Osteocyte (in vitro differentiated cells): ENCODE results near the gene EPHB1. TPM values are rescaled to one million over a fixed set of nuclear protein-coding genes. Genes with fewer than 3 reads are reported as not detected.

Experiments
- DNase-seq: peaks from one replicate; pipeline ENCODE4 v3.0.0; 2021; ENCODE audit warnings: mixed read lengths; ENCODE audit not compliant: unreplicated experiment; ENCODE audit errors: extremely low spot score
- H3K27ac Mint-ChIP-seq: one replicate; pipeline ENCODE4 v1.8.0; 2021; ENCODE audit warnings: mild to moderate bottlenecking, mixed read lengths; ENCODE audit not compliant: unreplicated experiment
- H3K27me3 Mint-ChIP-seq: one replicate; pipeline ENCODE4 v1.8.0; 2021; ENCODE audit warnings: mixed read lengths; ENCODE audit not compliant: unreplicated experiment
- H3K36me3 Mint-ChIP-seq: one replicate; pipeline ENCODE4 v1.8.0; 2021; ENCODE audit warnings: mixed read lengths; ENCODE audit not compliant: unreplicated experiment
- H3K4me1 Mint-ChIP-seq: one replicate; pipeline ENCODE4 v1.8.0; 2021; ENCODE audit warnings: mixed read lengths; ENCODE audit not compliant: unreplicated experiment
- H3K4me3 Mint-ChIP-seq: one replicate; pipeline ENCODE4 v1.8.0; 2021; ENCODE audit warnings: mild to moderate bottlenecking, moderate library complexity, mixed read lengths; ENCODE audit not compliant: unreplicated experiment
- H3K9me3 Mint-ChIP-seq: one replicate; pipeline ENCODE4 v1.8.0; 2021; ENCODE audit warnings: mixed read lengths; ENCODE audit not compliant: unreplicated experiment
- total RNA-seq: library from RNA; stranded (reverse); gene quantifications from 2 replicates; pipeline ENCODE4 v1.2.1, GENCODE V29; 2021
- TF ChIP-seq, protein P1 (sequence below): fragments of 200-600 bp; sonication (generic); IDR thresholded peaks from 2 replicates; pipeline ENCODE4 v1.5.0; 2021; ENCODE audit warnings: antibody characterized with exemption, mild to moderate bottlenecking, moderate library complexity

The EPHB1 gene
- total RNA-seq, 1 donor from 2014 or later: 0.75 TPM

DNA sequence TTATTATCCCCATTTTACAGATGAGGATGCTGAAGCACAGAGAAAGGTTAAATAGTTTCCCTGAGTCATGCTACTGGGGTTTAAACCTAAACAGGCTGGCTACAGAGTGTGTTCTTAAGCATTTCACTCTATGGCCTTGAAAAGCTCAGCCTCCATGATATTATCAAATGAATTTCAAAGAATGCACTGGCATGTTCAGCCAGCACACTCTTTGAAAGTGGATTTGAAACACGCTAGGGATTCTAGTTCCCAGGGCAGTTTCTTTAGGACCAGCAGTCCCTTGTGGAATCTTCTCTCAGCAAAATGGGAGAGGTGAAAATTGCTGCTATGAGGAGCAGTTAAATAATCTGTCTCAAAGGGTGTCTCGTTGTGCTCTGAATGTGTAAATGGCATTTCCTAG lies 213.3 kb downstream of the EPHB1 start:
- Mint-ChIP-seq H3K4me1 (no peaks in the 10 kb centered on the region), H3K27me3 (no peaks in the 10 kb centered on the region), H3K36me3 (no peaks in the 10 kb centered on the region), H3K4me3 (no peak overlapping the region), H3K9me3 (no peaks in the 10 kb centered on the region), H3K27ac (no peak overlapping the region)
- TF ChIP-seq, protein P1, sequence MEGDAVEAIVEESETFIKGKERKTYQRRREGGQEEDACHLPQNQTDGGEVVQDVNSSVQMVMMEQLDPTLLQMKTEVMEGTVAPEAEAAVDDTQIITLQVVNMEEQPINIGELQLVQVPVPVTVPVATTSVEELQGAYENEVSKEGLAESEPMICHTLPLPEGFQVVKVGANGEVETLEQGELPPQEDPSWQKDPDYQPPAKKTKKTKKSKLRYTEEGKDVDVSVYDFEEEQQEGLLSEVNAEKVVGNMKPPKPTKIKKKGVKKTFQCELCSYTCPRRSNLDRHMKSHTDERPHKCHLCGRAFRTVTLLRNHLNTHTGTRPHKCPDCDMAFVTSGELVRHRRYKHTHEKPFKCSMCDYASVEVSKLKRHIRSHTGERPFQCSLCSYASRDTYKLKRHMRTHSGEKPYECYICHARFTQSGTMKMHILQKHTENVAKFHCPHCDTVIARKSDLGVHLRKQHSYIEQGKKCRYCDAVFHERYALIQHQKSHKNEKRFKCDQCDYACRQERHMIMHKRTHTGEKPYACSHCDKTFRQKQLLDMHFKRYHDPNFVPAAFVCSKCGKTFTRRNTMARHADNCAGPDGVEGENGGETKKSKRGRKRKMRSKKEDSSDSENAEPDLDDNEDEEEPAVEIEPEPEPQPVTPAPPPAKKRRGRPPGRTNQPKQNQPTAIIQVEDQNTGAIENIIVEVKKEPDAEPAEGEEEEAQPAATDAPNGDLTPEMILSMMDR: no peak
- no peak for DNase-seq

DNA sequence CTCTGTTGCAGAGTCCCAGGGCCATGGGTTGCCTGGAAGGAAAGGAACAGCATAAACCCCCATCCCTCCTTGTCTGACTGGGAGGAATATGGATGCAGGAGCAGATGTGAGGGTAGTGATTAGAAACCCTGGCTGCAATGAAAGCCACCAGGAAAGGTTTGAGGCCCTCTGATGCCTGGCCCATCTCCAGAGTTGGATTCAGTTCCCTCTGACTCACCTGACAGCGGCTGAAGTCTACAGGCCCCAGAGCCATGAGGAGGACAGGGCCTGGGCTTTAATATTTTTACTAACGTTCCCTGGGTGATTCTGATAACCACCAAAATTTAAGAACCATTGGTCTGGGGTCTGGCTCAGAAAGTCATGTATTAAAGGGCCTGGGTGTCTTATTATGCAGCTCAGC lies 214.0 kb downstream of the EPHB1 start:
- Mint-ChIP-seq H3K4me1 (no peaks in the 10 kb centered on the region), H3K36me3 (no peaks in the 10 kb centered on the region), H3K27me3 (no peaks in the 10 kb centered on the region), H3K9me3 (no peaks in the 10 kb centered on the region), H3K27ac (no peak overlapping the region), H3K4me3 (no peak overlapping the region)
- TF ChIP-seq, protein P1: no peak
- DNase-seq: no peak

DNA sequence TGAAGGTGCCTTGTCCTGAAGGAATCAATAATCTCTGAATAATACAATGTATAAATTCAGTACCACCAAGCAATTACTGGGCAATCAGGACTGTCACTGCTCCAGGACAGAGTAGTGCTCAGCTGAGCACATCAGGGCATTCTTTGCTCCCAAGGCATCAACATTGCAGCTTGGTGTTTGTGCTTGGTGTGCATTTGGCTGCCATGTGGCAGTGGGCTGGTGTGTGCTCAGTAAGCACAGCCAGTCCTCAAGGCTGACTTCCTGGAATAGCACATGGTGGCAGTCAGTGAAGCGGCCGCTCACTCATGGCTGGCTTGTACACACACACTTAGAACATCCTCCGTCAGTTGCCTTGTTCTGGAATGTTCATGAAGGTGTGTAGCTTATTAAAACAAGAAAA lies 217.0 kb downstream of the EPHB1 start:
- no peak overlapping the region for H3K27ac Mint-ChIP-seq
- no peaks in the 10 kb centered on the region for H3K4me1 Mint-ChIP-seq
- no peaks in the 10 kb centered on the region for H3K9me3 Mint-ChIP-seq
- no peak for DNase-seq
- TF ChIP-seq, protein P1: no peak
- no peaks in the 10 kb centered on the region for H3K27me3 Mint-ChIP-seq
- no peak overlapping the region for H3K4me3 Mint-ChIP-seq
- H3K36me3 Mint-ChIP-seq: no peaks in the 10 kb centered on the region

DNA sequence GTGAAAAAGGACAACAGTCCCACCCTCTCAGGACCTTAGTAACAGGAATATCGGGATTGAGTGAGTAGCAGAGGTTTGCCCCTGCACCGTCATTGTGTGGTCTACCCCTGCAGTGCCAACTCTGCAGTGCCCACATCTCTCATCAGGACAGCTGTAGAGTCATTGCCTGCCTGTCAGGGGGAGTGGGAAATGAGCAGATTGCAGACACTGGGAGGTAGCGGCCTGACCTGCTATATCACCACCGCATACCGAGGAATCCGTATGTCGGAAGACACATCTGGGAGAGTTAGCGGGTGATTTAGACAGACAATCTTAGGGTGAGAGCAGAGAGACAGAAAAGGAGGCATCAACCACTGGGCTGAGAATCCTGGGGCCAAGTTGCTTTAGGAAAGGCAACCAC lies 218.1 kb downstream of the EPHB1 start:
- Mint-ChIP-seq H3K27me3 (no peaks in the 10 kb centered on the region), H3K9me3 (no peaks in the 10 kb centered on the region), H3K4me1 (no peaks in the 10 kb centered on the region), H3K4me3 (no peak overlapping the region), H3K36me3 (no peaks in the 10 kb centered on the region), H3K27ac (no peak overlapping the region)
- peak; percentile 51 for DNase-seq
- TF ChIP-seq, protein P1: no peak

DNA sequence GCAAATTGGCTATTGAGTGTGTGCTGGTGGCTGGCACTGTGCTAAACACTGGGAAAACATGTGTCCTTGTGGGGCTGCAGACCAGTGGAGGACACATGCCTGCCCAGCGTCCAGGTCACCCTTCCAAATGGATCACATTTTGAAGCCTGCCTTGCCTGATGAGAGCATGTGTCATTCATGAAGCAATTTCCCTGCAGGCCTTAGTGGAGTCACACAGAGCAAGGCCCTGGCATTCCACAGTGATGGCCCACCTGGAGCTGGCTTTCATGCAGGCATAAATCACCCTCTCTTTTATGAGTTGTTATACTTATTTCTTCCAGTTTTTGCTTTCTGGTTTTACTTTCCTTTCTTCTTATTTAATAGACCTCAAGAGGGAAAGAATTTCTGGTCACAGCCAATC lies 219.5 kb downstream of the EPHB1 start:
- H3K9me3 Mint-ChIP-seq: no peaks in the 10 kb centered on the region
- H3K4me3 Mint-ChIP-seq: no peak overlapping the region
- peak; percentile 46 for DNase-seq
- H3K4me1 Mint-ChIP-seq: no peaks in the 10 kb centered on the region
- TF ChIP-seq, protein P1: no peak
- no peaks in the 10 kb centered on the region for H3K27me3 Mint-ChIP-seq
- no peaks in the 10 kb centered on the region for H3K36me3 Mint-ChIP-seq
- H3K27ac Mint-ChIP-seq: no peak overlapping the region
